K562 (cell line): ENCODE data around the gene VAMP4. TPM values are rescaled to one million over a fixed set of nuclear protein-coding genes. Genes with fewer than 3 reads are reported as not detected.

Experiments used
- CAMTA2 ChIP-seq: fragments of 250-450 bp; sonication (Bioruptor Pico); conservative IDR thresholded peaks from 2 replicates; pipeline ENCODE4 v1.5.1; 2022
- HEY1 ChIP-seq: fragments of 250-450 bp; sonication (Bioruptor Pico); IDR thresholded peaks from 2 replicates; pipeline ENCODE4 v1.5.0; 2020; ENCODE audit warnings: mild to moderate bottlenecking, moderate library complexity, borderline replicate concordance
- JUN ChIP-seq, 2 experiments: sonication (generic) in 1 of 2; formaldehyde crosslinking in 1 of 2; IDR thresholded peaks; 2 replicates each; pipeline versions ENCODE4 v1.6.1 to v1.8.0; 2012 to 2022; ENCODE audit warnings: borderline replicate concordance in 2 of 2, mild to moderate bottlenecking in 2 of 2, improper control_type of control experiment in 1 of 2, low read depth in 1 of 2, low read length in 1 of 2, missing genetic modification reagents in 1 of 2
- KDM4B ChIP-seq, 2 experiments: fragments of 450-650 bp in 1 of 2; sonication (generic) in 1 of 2; IDR thresholded peaks; 2 replicates each; pipeline ENCODE4 v1.6.1; 2016 to 2017; ENCODE audit warnings: borderline replicate concordance in 2 of 2, antibody characterized with exemption in 1 of 2, low read depth in 1 of 2, mild to moderate bottlenecking in 1 of 2
- MAZ ChIP-seq, 2 experiments: fragments of 450-650 bp in 1 of 2; sonication (generic) in 1 of 2; formaldehyde crosslinking; IDR thresholded peaks in 1 of 2; conservative IDR thresholded peaks in 1 of 2; 2 replicates each; pipeline versions ENCODE4 v1.4.0 to v1.5.0; 2020; ENCODE audit warnings: mild to moderate bottlenecking in 1 of 2, missing genetic modification reagents in 1 of 2
- MXI1 ChIP-seq: IDR thresholded peaks from 2 replicates; pipeline ENCODE4 v1.6.1; 2011; ENCODE audit warnings: low read depth, mild to moderate bottlenecking, improper control_type of control experiment, low read length
- NFRKB ChIP-seq: fragments of 450-650 bp; IDR thresholded peaks from 2 replicates; pipeline ENCODE4 v1.6.1; 2016; ENCODE audit warnings: low read depth
- NR1H2 ChIP-seq: sonication (generic); formaldehyde crosslinking; IDR thresholded peaks from 2 replicates; pipeline ENCODE4 v1.4.0; 2020; ENCODE audit warnings: mild to moderate bottlenecking, missing genetic modification reagents
- RAD51 ChIP-seq: fragments of 450-650 bp; IDR thresholded peaks from 2 replicates; pipeline ENCODE4 v1.7.1; 2016; ENCODE audit warnings: low read depth, mild to moderate bottlenecking, borderline replicate concordance
- RBM15 ChIP-seq: fragments of 200-400 bp; formaldehyde crosslinking; IDR thresholded peaks from 2 replicates; pipeline ENCODE4 v1.6.1; 2018; ENCODE audit warnings: mild to moderate bottlenecking, low read length, moderate library complexity; ENCODE audit not compliant: insufficient read depth
- TEAD4 ChIP-seq, 2 experiments: sonication (generic) in 1 of 2; formaldehyde crosslinking in 1 of 2; IDR thresholded peaks; 2 replicates each; pipeline versions ENCODE4 v1.6.1 to v1.8.0; 2012 to 2022; ENCODE audit warnings: borderline replicate concordance in 1 of 2, inconsistent platforms in 1 of 2, low read length in 1 of 2, mild to moderate bottlenecking in 1 of 2, missing genetic modification reagents in 1 of 2
- WHSC1 ChIP-seq: IDR thresholded peaks from one replicate; pipeline ENCODE4 v1.6.1; 2012; ENCODE audit warnings: low read length, control low read depth, inconsistent platforms
- polyA plus RNA-seq, 8 experiments: library from polyadenylated mRNA; depleted of rRNA in 4 of 8; stranded (reverse) in 5 of 8; unstranded in 3 of 8; fragments of >200 nt; fragmentation: Nextera tagmentation in 2 of 8; fragmentation: Illumina TruSeq in 1 of 8; extraction: Ambion mirVana in 2 of 8; extraction: Trizol in 1 of 8; gene quantifications; 2 replicates each; pipeline versions ENCODE4 v1.2.1 to v1.2.3, GENCODE V29; 2011 to 2014; ENCODE audit warnings: inconsistent platforms in 1 of 8, missing spikeins in 1 of 8
- total RNA-seq, 7 experiments: library from RNA; depleted of rRNA in 6 of 7; stranded (reverse); fragments of >200 nt in 6 of 7; fragmentation: Illumina TruSeq in 2 of 7; extraction: Trizol in 2 of 7; gene quantifications; 2 replicates each; pipeline versions ENCODE4 v1.2.1 to v1.2.3, GENCODE V29; 2011 to 2021; ENCODE audit warnings: low replicate concordance in 1 of 7
- TF ChIP-seq, protein P1 (sequence below): fragments of 450-650 bp; IDR thresholded peaks from 2 replicates; pipeline ENCODE4 v1.6.1; 2016; ENCODE audit warnings: missing biosample characterization, missing genetic modification characterization
- TF ChIP-seq, protein P2 (sequence below), 2 experiments: fragments of 200-800 bp in 1 of 2; sonication (Bioruptor generic) in 1 of 2; sonication (generic) in 1 of 2; formaldehyde crosslinking in 1 of 2; IDR thresholded peaks in 1 of 2; conservative IDR thresholded peaks in 1 of 2; 2 replicates each; pipeline versions ENCODE4 v1.5.0 to v1.6.1; 2016 to 2020; ENCODE audit warnings: missing compliant biosample characterization in 1 of 2, missing genetic modification characterization in 1 of 2, missing genetic modification reagents in 1 of 2
- TF ChIP-seq, protein P3 (sequence below): IDR thresholded peaks from 2 replicates; pipeline ENCODE4 v1.6.1; 2011; ENCODE audit warnings: borderline replicate concordance, low read depth, mild to moderate bottlenecking, moderate library complexity, low read length; ENCODE audit not compliant: insufficient read depth, poor library complexity, severe bottlenecking
- TF ChIP-seq, protein P4 (sequence below): fragments of 250-450 bp; sonication (Bioruptor Pico); IDR thresholded peaks from 2 replicates; pipeline ENCODE4 v1.8.0; 2022; ENCODE audit warnings: moderate library complexity, mild to moderate bottlenecking, inconsistent platforms

VAMP4 gene
- total and polyA plus RNA-seq, 9 of the 15 experiments (the other 6 are each of a cell fraction or from before 2014, with no cell fraction given): 3.3 to 21.4 (median 11.9) TPM

DNA sequence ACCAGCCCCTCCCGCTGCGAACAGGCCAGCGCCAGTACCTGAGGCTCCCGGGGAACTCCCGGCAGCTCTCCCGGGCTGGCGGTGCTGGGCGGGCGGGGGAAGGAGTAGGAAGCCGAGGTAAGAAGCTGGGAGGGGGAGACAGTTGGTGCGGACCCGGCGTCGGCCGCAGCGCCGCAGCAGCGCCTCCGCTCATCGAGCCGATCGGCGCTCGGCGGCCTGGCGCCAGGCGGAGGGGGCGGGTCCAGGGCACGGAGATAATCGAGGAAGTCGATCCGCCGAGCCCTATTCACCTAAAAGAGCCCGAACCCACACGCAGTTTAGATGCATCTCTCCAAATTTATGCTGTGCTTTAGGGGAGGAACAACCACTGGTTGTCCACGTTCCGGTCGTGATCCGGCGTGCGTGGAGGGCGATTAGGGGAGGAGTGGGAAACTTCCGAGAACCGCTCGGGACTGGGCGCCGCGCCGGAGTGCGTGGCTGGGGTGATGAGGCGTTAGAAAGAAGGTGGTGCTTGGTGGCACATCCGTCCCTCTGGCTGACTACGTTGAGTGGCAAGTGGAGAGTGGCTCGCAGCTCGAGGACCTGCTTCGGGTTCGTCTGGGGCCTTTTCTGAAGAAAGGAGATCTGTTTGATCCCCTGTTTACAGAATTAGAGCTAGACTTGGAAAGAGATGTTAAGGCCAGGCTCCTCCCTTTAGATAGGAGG is at the start of gene VAMP4 (continued):
- TF ChIP-seq, protein P1, sequence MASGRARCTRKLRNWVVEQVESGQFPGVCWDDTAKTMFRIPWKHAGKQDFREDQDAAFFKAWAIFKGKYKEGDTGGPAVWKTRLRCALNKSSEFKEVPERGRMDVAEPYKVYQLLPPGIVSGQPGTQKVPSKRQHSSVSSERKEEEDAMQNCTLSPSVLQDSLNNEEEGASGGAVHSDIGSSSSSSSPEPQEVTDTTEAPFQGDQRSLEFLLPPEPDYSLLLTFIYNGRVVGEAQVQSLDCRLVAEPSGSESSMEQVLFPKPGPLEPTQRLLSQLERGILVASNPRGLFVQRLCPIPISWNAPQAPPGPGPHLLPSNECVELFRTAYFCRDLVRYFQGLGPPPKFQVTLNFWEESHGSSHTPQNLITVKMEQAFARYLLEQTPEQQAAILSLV (tag): no peak
- peak; percentile 77 for TF ChIP-seq NFRKB
- 0 out of 2 replicates have a peak, but pooled peaks have one; percentile 47 for TF ChIP-seq JUN (IDR thresholded peaks at IDR 0.05; ENCODE audit: borderline replicate concordance, low read depth, low read length)
- TF ChIP-seq JUN (CRISPR knock-in tag; IDR thresholded peaks at IDR 0.05; ENCODE audit: borderline replicate concordance): no peak
- TF ChIP-seq, protein P2, sequence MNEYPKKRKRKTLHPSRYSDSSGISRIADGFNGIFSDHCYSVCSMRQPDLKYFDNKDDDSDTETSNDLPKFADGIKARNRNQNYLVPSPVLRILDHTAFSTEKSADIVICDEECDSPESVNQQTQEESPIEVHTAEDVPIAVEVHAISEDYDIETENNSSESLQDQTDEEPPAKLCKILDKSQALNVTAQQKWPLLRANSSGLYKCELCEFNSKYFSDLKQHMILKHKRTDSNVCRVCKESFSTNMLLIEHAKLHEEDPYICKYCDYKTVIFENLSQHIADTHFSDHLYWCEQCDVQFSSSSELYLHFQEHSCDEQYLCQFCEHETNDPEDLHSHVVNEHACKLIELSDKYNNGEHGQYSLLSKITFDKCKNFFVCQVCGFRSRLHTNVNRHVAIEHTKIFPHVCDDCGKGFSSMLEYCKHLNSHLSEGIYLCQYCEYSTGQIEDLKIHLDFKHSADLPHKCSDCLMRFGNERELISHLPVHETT (CRISPR knock-in tag; conservative IDR thresholded peaks at IDR 0.05 in 1 of 2, IDR thresholded peaks at IDR 0.05 in 1 of 2): 0 out of 4 replicates have a peak, but pooled peaks of 1 of the 2 experiments have one; percentile 14
- TF ChIP-seq RAD51: peak; percentile 50
- no peak for TF ChIP-seq CAMTA2 (CRISPR knock-in tag)
- TF ChIP-seq NR1H2 (CRISPR knock-in tag): no peak
- TF ChIP-seq, protein P3, sequence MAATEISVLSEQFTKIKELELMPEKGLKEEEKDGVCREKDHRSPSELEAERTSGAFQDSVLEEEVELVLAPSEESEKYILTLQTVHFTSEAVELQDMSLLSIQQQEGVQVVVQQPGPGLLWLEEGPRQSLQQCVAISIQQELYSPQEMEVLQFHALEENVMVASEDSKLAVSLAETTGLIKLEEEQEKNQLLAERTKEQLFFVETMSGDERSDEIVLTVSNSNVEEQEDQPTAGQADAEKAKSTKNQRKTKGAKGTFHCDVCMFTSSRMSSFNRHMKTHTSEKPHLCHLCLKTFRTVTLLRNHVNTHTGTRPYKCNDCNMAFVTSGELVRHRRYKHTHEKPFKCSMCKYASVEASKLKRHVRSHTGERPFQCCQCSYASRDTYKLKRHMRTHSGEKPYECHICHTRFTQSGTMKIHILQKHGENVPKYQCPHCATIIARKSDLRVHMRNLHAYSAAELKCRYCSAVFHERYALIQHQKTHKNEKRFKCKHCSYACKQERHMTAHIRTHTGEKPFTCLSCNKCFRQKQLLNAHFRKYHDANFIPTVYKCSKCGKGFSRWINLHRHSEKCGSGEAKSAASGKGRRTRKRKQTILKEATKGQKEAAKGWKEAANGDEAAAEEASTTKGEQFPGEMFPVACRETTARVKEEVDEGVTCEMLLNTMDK: peak; percentile 16
- TF ChIP-seq, protein P4, sequence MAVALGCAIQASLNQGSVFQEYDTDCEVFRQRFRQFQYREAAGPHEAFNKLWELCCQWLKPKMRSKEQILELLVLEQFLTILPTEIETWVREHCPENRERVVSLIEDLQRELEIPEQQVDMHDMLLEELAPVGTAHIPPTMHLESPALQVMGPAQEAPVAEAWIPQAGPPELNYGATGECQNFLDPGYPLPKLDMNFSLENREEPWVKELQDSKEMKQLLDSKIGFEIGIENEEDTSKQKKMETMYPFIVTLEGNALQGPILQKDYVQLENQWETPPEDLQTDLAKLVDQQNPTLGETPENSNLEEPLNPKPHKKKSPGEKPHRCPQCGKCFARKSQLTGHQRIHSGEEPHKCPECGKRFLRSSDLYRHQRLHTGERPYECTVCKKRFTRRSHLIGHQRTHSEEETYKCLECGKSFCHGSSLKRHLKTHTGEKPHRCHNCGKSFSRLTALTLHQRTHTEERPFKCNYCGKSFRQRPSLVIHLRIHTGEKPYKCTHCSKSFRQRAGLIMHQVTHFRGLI (CRISPR knock-in tag): no peak
- TF ChIP-seq RBM15: no peak
- no peak for TF ChIP-seq TEAD4 (IDR thresholded peaks at IDR 0.05; ENCODE audit: low read length)
- TF ChIP-seq TEAD4 (CRISPR knock-in tag; IDR thresholded peaks at IDR 0.05; ENCODE audit: borderline replicate concordance): no peak
- no peak for TF ChIP-seq WHSC1
- no peak for TF ChIP-seq HEY1 (CRISPR knock-in tag)
- TF ChIP-seq MXI1: peak; percentile 75; the same call in 1 of the 2 replicates
- TF ChIP-seq MAZ (CRISPR knock-in tag; conservative IDR thresholded peaks at IDR 0.05 in 1 of 2, IDR thresholded peaks at IDR 0.05 in 1 of 2): peak; percentile 84 to 92
- peak in 1 of 2 experiments; percentile 61; a peak in 2 of 4 replicates for TF ChIP-seq KDM4B (IDR thresholded peaks at IDR 0.05; ENCODE audit: borderline replicate concordance in 2 of 2, low read depth in 1 of 2)
